GM19238 (cell line): ENCODE data around the gene PLEKHG1.

Source experiments
- DNase-seq: peaks from one replicate; pipeline ENCODE4 v3.0.0; 2011; ENCODE audit warnings: low spot score; ENCODE audit not compliant: insufficient read length

The PLEKHG1 gene

DNA sequence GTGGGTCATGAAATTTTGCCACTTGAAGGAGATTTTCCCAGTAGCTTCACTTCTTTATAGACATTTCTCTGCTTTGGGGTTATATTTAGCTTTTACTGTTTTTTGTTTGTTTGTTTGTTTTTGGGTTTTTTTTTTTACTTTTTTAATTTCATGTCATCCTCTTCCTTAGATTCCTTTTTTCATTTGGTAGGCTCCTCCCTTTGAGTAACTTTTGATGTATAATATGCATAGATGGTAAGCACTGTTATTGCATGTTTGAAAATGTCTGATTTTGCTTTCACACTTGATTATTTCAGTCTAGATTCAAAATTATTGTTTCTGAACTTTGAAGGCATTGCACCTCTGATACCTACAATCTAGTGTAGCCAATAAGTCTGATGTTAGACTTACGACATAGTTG lies 37.6 kb downstream of the PLEKHG1 start:
- DNase-seq: no peak

DNA sequence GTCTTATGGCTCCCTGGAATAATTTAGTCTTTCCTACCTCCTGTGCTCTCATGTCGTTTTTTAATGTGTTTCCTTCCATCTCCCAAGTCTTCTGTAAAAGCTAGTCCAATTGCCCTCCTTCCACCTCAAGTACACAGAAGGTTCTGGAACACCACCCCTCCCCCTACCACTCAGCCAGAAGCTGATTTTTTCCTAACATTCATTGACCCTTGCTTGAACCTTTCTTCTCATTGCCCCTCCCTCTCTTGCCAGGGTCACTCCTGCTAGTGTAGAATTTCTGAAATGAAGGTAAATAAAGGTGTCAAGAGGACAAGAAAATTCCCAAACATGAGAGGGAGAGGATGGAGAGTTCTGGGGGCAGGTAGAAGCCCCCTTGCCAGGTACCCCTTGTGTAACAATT lies 38.6 kb downstream of the PLEKHG1 start:
- no peak for DNase-seq

DNA sequence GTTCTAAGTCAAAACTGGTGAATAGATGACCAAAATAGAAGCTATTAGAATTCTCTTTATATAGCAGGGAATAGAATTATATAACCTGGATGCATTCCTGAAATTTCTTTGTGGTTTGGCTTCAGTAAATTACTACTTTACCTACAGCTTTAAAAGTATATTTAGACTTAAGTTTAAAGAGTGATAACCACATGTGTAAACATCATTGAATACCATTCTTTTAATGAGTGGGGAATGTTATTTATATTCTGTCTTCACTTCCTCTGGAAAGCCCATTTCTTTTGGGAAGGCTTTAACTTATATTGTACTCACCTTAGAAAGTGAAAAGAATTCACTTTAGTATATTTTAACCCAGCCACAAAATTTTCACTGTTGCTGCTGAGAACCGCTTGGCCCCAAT lies 39.1 kb downstream of the PLEKHG1 start:
- DNase-seq: no peak

DNA sequence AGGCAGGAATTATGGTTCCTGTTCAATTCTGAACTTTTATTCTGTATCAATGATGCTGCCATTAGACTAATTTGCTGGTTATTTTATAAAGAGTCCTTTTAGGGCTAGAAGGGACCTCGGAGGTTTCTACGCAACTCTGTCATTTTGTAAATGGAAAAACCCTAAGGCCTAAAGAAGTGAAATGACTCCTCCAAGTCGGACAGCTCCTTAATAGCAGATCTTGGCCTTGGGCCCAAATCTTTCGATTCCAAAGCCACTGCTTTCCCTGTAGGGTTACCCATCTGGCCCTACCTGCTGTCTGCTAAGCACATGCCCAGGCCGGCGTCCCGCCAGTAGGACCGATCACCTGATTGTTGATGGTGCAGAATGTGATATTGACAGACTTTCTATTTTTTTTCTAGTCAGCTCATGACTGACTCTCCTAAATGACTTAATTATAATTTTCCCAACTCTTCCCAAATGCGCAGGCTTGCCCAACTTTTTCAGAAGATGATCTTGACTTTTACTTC lies 40.2 kb downstream of the PLEKHG1 start:
- DNase-seq: no peak

DNA sequence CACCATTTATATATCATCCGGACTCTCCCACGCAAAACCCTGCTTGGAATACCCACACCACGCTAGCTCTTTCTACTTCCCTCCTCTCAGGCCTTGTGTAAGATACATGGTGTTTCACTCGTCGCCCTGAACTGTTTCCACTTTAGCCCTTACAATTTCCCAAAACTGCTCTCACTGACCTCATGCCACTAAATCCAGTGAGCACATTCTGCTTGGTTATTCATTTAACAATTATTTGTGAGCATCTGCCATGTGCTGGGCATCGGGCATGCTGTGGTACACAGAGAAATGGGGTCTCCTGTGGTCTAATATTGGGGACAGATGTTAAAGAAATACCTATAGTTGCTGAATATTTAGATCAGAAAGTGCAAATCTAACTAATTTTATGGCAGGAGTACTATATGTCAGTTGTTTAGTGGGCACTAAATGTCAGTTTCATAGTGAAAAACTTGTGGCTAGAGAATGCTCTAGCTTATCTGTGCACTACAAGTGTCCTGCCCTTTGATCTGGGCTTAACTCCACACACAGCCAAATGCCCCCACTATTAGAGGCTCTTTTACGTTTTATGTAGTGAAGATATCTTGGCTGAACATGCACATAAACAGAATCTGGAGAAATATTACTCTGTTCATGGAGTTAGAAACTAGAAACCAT lies 41.0 kb downstream of the PLEKHG1 start:
- DNase-seq: no peak

DNA sequence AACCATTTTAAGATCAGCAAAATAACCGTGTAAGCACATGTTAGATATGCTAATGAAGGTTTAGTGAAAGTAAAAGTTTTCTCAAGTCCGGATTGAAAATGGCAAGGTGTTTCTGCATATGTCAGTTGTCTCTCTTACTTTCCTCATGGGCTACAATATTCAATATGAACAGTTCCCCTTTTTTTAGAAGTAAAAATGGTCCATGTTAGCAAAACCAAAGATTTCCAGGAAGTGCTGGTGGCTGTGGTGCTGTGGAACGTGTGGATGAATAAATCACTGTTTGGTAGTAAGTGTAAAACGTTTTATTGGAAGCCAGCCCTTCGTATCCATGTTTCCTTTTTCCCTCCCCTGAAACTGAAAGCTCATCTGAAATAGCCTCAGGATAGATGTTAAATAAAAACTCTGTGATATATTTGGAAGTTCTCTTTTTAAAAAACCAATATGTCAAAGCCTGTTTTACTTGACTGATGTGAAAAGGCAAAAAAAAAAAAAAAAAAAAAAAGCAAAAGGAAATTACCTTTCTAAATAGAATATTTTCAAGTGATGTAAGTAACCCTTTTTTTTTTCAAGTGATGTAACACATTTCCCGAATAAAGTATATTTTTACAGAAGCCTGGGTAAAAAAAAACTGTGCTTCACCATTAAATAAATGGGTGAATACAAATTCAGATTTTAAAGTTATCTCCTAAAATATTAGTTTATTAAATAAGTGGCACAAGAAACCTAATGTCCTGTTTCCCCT lies 41.9 kb downstream of the PLEKHG1 start:
- DNase-seq: no peak

DNA sequence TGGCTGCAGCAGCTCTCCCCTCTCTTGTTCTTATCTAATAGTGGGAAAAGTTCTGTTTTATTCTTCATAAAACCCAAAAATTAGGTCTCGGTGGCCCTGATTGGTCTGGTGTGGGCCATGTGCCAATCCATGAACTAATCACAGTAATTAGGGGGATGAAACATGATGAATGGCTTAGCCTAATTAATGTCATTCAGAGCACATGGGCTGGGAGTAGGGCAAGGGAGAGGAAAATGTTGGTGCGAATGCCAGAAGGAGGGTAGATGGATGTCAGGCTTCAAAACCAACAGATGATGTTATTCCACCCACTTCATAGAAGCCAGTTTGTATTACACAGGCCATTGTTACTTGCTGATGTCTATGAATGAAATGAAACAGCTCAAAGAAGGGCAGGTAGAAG lies 46.5 kb downstream of the PLEKHG1 start:
- no peak for DNase-seq

DNA sequence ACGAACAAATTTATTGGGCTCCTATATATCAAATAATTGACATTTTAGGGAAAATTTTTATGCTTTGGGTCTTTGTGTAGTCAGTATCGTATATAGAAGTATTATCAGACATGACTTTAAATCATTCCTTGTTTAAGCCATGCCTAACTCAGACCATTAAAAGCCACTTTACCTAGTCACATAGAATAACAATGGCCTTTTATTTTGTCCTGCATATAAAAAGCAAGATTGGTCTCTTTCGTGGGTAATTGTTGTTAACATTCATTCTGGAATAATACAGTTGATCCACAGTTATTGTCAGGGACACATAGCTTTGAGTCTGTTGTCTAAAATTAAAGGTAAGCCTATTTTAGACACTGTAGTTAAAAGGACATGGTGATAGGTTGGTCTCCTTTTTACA lies 47.4 kb downstream of the PLEKHG1 start:
- no peak for DNase-seq
